ENCODE results near the gene FBXO17.

FBXO17 gene

DNA sequence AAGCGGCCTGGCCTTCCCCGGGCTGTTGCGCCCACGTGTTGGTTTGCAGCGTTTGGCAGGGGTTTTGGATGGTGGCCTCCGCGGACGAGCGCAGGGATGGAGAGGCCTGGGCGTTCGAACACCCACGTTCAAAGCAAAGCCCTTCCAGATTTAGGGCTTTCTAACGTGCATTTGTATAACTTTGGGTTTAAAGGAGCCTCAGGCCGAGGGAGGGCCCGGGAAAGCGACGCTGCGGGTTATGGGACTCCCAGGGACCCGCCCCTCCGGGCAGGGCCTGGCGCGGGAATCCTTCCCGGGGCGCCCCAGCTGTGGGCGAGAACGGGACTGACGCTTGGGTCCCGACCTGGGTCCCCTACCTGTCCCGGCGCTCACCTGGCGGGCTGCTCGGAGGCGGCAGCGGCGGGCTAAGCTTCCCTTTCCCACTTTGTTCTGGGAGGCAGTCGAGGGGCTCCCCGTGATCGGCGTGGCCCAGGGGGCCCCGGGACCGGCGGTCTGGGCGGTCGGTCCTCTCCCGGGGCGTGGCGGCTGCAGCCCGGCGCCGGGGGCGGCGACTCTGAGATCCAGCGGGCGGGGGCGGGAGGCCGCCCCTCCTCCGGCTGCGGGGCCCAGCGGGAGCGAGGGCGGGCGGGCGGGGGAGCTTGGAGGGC is at the start of gene FBXO17:
Gene FBXO17 (minus strand): TSS at position 529 of the 647 bp plus-strand sequence. CDS start 25,423 bp downstream, outside the sequence.
- Histone ChIP-seq H4K20me1 (ENCODE audit: insufficient read depth, low read length) (no peaks in the 10 kb centered on the region), H3K79me2 (ENCODE audit: insufficient read depth, low read length) (no peaks in the 10 kb centered on the region), H3K9ac (ENCODE audit: low read depth, low read length) (no peak within 1 kb of the TSS), H3K36me3 (ENCODE audit: insufficient read depth, low read length) (no peaks in the 10 kb centered on the region), H3K9me3 (ENCODE audit: insufficient read depth, low read length, severe bottlenecking) (peaks cover 4% of the 10 kb centered on the region), H2AFZ (ENCODE audit: low read depth, low read length) (no peak within 1 kb of the TSS), H3K4me2 (ENCODE audit: insufficient read depth, low read length) (no peak within 1 kb of the TSS), H3K4me3 (ENCODE audit: low read depth in 1 of 2, low read length in 2 of 2) (no peak within 1 kb of the TSS), H3K4me1 (ENCODE audit: insufficient read depth, low read length) (no peaks in the 10 kb centered on the region), H3K27me3 (ENCODE audit: insufficient read depth, low read length, poor library complexity) (no peaks in the 10 kb centered on the region), H3K27ac (ENCODE audit: low read length) (no peak within 1 kb of the TSS)
- ATAC-seq (ENCODE audit: insufficient read depth, low read depth) = no peak
- DNase-seq = no peak
- no peak for TF ChIP-seq EZH2 (IDR thresholded peaks at IDR 0.05; ENCODE audit: borderline replicate concordance, low read depth, low read length, severe bottlenecking)
- TF ChIP-seq, protein P1, sequence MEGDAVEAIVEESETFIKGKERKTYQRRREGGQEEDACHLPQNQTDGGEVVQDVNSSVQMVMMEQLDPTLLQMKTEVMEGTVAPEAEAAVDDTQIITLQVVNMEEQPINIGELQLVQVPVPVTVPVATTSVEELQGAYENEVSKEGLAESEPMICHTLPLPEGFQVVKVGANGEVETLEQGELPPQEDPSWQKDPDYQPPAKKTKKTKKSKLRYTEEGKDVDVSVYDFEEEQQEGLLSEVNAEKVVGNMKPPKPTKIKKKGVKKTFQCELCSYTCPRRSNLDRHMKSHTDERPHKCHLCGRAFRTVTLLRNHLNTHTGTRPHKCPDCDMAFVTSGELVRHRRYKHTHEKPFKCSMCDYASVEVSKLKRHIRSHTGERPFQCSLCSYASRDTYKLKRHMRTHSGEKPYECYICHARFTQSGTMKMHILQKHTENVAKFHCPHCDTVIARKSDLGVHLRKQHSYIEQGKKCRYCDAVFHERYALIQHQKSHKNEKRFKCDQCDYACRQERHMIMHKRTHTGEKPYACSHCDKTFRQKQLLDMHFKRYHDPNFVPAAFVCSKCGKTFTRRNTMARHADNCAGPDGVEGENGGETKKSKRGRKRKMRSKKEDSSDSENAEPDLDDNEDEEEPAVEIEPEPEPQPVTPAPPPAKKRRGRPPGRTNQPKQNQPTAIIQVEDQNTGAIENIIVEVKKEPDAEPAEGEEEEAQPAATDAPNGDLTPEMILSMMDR (IDR thresholded peaks at IDR 0.05; ENCODE audit: borderline replicate concordance, extremely low read depth, low read length, poor library complexity, severe bottlenecking) = no peak

GRCh38 chr19:39024875-39025641 is 49.5 kb upstream of the FBXO17 start:
- ATAC-seq (ENCODE audit: insufficient read depth, low read depth) (no peak), DNase-seq (no peak)
- Histone ChIP-seq H3K27me3 (ENCODE audit: insufficient read depth, low read length, poor library complexity) (no peaks in the 10 kb centered on the region), H3K27ac (ENCODE audit: low read length) (no peak overlapping the region), H3K4me3 (ENCODE audit: low read depth in 1 of 2, low read length in 2 of 2) (no peak overlapping the region), H3K9me3 (ENCODE audit: insufficient read depth, low read length, severe bottlenecking) (peaks cover 5% of the 10 kb centered on the region), H4K20me1 (ENCODE audit: insufficient read depth, low read length) (no peaks in the 10 kb centered on the region), H2AFZ (ENCODE audit: low read depth, low read length) (no peak overlapping the region), H3K4me1 (ENCODE audit: insufficient read depth, low read length) (no peaks in the 10 kb centered on the region), H3K36me3 (ENCODE audit: insufficient read depth, low read length) (no peaks in the 10 kb centered on the region), H3K9ac (ENCODE audit: low read depth, low read length) (no peak overlapping the region), H3K4me2 (ENCODE audit: insufficient read depth, low read length) (no peak overlapping the region), H3K79me2 (ENCODE audit: insufficient read depth, low read length) (no peaks in the 10 kb centered on the region)
- no peak for TF ChIP-seq EZH2 (IDR thresholded peaks at IDR 0.05; ENCODE audit: borderline replicate concordance, low read depth, low read length, severe bottlenecking)
- TF ChIP-seq, protein P1 (IDR thresholded peaks at IDR 0.05; ENCODE audit: borderline replicate concordance, extremely low read depth, low read length, poor library complexity, severe bottlenecking) = no peak

GRCh38 chr19:39021063-39021462 is 45.5 kb upstream of the FBXO17 start:
- ATAC-seq (ENCODE audit: insufficient read depth, low read depth) = no peak
- Histone ChIP-seq H2AFZ (ENCODE audit: low read depth, low read length) (no peak overlapping the region), H3K27ac (ENCODE audit: low read length) (no peak overlapping the region), H3K27me3 (ENCODE audit: insufficient read depth, low read length, poor library complexity) (no peaks in the 10 kb centered on the region), H3K4me1 (ENCODE audit: insufficient read depth, low read length) (no peaks in the 10 kb centered on the region), H3K9ac (ENCODE audit: low read depth, low read length) (no peak overlapping the region), H3K9me3 (ENCODE audit: insufficient read depth, low read length, severe bottlenecking) (no peaks in the 10 kb centered on the region), H3K4me2 (ENCODE audit: insufficient read depth, low read length) (no peak overlapping the region), H3K4me3 (ENCODE audit: low read depth in 1 of 2, low read length in 2 of 2) (no peak overlapping the region), H4K20me1 (ENCODE audit: insufficient read depth, low read length) (no peaks in the 10 kb centered on the region), H3K36me3 (ENCODE audit: insufficient read depth, low read length) (no peaks in the 10 kb centered on the region), H3K79me2 (ENCODE audit: insufficient read depth, low read length) (no peaks in the 10 kb centered on the region)
- no peak for TF ChIP-seq EZH2 (IDR thresholded peaks at IDR 0.05; ENCODE audit: borderline replicate concordance, low read depth, low read length, severe bottlenecking)
- TF ChIP-seq, protein P1 (IDR thresholded peaks at IDR 0.05; ENCODE audit: borderline replicate concordance, extremely low read depth, low read length, poor library complexity, severe bottlenecking) = no peak
- no peak for DNase-seq

Measured in DND-41 (cell line).